Kidney glomerular epithelial cell (primary cell): Measurements from ENCODE around the gene CHAC1.

Experiments used
- DNase-seq: peaks from one replicate; lab custom pipeline; 2025; lab: John Stamatoyannopoulos, UW

CHAC1 gene, protein sequence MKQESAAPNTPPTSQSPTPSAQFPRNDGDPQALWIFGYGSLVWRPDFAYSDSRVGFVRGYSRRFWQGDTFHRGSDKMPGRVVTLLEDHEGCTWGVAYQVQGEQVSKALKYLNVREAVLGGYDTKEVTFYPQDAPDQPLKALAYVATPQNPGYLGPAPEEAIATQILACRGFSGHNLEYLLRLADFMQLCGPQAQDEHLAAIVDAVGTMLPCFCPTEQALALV

DNA sequence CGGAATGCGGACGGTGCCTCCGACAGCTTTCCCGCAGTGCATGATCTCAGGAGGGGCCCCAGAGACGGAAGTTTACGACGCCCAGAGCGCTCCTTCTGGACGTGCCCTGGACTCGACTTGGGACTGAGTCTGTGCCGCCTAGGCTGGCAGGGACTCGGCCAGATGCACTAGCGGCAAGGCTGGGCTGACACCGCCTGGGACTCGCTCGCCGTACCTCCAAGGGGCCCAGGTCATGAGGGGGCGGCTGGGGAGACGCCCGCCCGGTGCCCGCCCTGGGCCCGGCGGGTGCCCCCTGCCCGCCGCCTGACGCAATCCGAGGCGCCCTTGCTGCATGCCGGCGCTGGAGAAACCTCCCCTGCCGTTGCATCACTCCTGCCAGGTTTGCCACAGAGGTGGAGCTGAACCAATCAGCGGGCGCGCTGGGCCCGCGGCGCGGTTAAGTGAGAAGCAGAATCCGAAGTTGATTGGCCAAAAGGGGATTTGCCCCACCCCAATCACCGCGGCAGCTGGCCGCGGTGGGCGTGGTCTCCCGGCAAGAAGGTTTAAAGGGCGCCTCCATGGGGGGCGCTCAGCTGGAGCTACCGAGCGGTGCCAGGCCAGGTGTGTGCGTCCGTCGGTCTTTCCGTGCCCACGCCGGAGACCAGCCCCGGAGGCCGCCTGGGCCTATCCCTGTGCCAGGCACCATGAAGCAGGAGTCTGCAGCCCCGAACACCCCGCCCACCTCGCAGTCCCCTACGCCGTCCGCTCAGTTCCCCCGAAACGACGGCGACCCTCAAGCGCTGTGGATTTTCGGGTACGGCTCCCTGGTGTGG, at the start of gene CHAC1:
Gene CHAC1, plus strand, starts transcription at position 571 of the 812 bp plus-strand sequence. Its CDS starts 113 bp downstream, at position 684.
- peak; percentile 97 for DNase-seq

- DNase-seq, result no peak
These were observed 48.6 kb upstream of the CHAC1 start for GRCh38 chr15:40904552-40905201.

- peak; percentile 91 for DNase-seq
These were observed 46.9 kb upstream of the CHAC1 start for GRCh38 chr15:40906091-40906990.

DNA sequence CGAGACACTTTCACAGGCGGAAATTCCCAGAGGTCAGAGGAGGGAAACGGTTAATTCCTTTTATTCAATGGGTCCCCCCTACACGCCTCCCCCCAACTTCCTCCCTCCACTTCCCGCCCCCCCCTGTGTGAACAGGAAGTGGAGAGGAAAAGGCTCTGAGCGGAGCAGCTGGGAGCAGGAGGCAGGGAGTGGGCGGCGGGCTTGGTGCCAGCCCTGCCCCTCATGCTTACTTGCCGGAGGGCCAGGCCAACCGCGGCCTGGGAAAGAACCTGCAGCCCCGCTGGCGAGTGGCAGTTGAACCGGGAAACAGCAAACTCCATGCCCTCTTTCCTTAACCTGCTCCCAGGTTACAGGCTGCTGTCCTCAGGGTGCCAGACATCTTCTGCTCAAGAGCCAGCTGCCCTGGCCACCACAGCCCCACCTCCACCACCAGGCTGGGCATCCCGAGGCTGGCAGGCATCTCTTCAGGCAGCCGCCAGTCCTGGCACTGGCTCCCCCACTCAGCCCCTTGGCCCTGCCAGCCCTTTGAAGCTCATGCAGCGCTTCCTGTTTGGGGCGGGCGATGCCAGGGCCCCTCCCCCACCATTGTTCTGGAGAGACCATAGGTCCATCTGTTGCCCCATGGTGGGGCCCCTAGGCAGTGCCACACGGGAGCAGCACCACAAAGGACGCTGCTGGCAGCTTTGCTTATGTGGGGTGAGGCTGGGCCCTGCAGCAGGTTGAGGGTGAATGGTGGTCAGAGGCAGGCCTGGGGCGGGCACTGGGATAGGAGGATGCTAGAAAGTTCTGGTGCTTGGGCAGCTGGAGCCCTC, 46.1 kb upstream of the CHAC1 start:
- no peak for DNase-seq

GRCh38 chr15:40908095-40908494, 45.2 kb upstream of the CHAC1 start:
- no peak for DNase-seq

- DNase-seq, result no peak
These were observed 43.3 kb upstream of the CHAC1 start for GRCh38 chr15:40909662-40910630.

DNA sequence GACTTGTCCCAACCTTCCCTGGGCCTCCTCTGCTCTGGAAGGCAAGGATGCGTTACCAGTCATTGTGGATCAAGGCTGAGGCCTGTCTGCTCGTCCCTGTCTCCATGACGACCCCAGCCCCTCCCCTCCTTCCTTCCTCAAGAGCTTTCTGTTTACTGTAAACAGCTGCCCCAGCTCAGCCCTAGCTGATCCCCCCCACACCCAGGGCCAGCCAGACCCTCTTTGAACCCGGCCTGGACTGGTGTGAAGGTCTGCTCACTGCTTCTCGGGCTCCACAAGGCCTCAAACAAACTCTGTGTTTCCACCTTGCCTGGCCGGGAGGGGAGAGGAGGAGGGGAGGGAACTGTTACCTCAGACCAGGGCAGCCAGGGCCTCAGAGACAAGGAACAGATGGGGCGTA, 42.1 kb upstream of the CHAC1 start:
- DNase-seq, result no peak

DNA sequence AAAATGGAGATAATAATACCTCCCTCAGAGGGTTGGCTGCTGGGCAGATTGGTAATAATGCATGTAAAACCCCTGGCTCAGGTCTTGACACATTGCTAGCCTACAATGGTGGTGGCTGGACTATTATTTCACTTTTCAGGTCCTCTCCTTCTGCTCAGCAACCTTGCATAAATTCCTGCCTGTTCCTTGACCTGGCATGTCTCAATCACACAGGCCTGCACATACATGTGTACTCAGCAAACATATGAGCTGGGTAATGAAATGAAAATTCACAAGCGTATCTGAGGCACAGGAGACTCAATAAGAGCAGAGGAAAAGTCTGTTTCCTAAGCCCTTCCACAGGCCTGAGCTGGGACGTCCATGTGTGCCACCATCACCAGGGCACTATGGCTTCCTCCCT, 41.6 kb upstream of the CHAC1 start:
- DNase-seq, result no peak

- DNase-seq, result no peak
These were observed 40.8 kb upstream of the CHAC1 start for GRCh38 chr15:40912478-40912877.

- DNase-seq, result no peak
These were observed 39.3 kb upstream of the CHAC1 start for GRCh38 chr15:40914013-40914412.

DNA sequence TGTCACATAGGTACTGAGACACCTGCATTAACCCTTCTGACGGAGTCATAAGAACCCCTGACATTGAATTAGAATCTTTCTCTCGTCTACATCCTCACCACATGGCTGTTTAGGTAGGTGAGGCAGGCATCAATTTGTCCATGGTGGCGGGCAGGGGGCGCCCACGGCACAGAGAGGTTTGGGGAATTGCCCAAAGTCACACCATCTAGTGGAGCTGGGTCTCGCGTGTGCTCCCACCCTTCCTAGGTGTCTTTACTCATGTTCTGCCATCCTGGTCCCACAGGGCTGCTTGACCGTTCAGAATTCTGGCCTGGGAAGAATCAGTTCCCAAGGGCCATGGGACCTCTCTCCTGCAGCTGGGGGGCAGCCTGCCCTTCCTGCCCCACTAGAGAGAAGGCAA, 38.8 kb upstream of the CHAC1 start:
- DNase-seq, result no peak

GRCh38 chr15:40915116-40915661, 38.1 kb upstream of the CHAC1 start:
- no peak for DNase-seq

GRCh38 chr15:40915679-40916078, 37.6 kb upstream of the CHAC1 start:
- DNase-seq, result no peak

DNA sequence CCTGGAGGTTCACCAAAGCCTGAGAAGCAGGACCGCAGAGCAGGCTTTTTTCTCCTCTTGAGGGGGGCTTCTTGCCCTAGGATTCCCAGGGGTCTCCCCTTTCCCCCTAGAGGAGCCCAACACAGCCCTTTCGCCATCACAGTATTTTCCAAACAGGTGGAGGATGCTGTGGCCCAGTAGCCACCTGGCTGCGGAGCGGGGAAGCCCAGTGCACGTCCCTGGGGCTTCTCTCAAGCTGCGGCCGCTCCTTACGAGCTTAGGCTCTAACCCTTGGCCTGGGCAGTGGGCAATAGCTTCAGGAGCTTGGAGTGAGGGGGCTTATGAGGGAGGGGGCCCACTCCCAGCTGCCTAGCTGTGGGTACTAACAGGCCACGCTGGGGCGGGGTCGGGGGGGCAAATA, 35.7 kb upstream of the CHAC1 start:
- DNase-seq, result no peak

- no peak for DNase-seq
These were observed 35.0 kb upstream of the CHAC1 start for GRCh38 chr15:40918146-40918798.

GRCh38 chr15:40918799-40919392, 34.4 kb upstream of the CHAC1 start:
- no peak for DNase-seq

GRCh38 chr15:40921949-40922607, 31.2 kb upstream of the CHAC1 start:
- DNase-seq, result no peak

- no peak for DNase-seq
These were observed 30.7 kb upstream of the CHAC1 start for GRCh38 chr15:40922608-40923005.
